NB4 (cell line): ENCODE results near the gene TLCD3A.

Source experiments
- DNase-seq: peaks from one replicate; pipeline ENCODE4 v3.0.0; 2010; ENCODE audit warnings: low read depth
- H3K4me3 ChIP-seq: one replicate; pipeline ENCODE4 v1.5.1; 2011; ENCODE audit warnings: mild to moderate bottlenecking, low read depth, low read length, moderate library complexity
- CTCF ChIP-seq: IDR thresholded peaks from one replicate; pipeline ENCODE4 v1.5.1; 2012; ENCODE audit warnings: low read depth, low read length
- MAX ChIP-seq: IDR thresholded peaks from 2 replicates; pipeline ENCODE4 v1.6.1; 2011; ENCODE audit warnings: low read depth, low read length
- MYC ChIP-seq: IDR thresholded peaks from 2 replicates; pipeline ENCODE4 v1.6.1; 2011; ENCODE audit warnings: low read depth, low read length
- POLR2A ChIP-seq: IDR thresholded peaks from 2 replicates; pipeline ENCODE4 v1.6.1; 2011; ENCODE audit warnings: mild to moderate bottlenecking; ENCODE audit not compliant: insufficient read length; ENCODE audit errors: extremely low read depth

Gene TLCD3A

GRCh38 chr17:705011-705410 is 27.4 kb upstream of the TLCD3A start:
- TF ChIP-seq MAX, result no peak
- TF ChIP-seq MYC, result no peak
- TF ChIP-seq POLR2A, result no peak
- TF ChIP-seq CTCF, result no peak
- DNase-seq, result no peak
- no peak overlapping the region for H3K4me3 ChIP-seq

- no peak overlapping the region for H3K4me3 ChIP-seq
- TF ChIP-seq MAX, result no peak
- no peak for TF ChIP-seq CTCF
- TF ChIP-seq MYC, result no peak
- no peak for DNase-seq
These were observed 26.5 kb upstream of the TLCD3A start for GRCh38 chr17:705863-706262.

- no peak overlapping the region for H3K4me3 ChIP-seq
- TF ChIP-seq MAX, result no peak
- no peak for DNase-seq
These were observed 24.3 kb upstream of the TLCD3A start for GRCh38 chr17:708132-708531.

GRCh38 chr17:718075-718474 is 14.3 kb upstream of the TLCD3A start:
- TF ChIP-seq MYC, result no peak
- TF ChIP-seq POLR2A, result no peak
- TF ChIP-seq MAX, result no peak
- TF ChIP-seq CTCF, result no peak
- H3K4me3 ChIP-seq, result no peak overlapping the region
- DNase-seq, result no peak

- no peak overlapping the region for H3K4me3 ChIP-seq
- no peak for TF ChIP-seq POLR2A
- TF ChIP-seq CTCF, result no peak
- no peak for TF ChIP-seq MAX
- TF ChIP-seq MYC, result no peak
- DNase-seq, result no peak
These were observed 11.5 kb upstream of the TLCD3A start for GRCh38 chr17:720706-721539.

- DNase-seq, result no peak
- TF ChIP-seq MYC, result no peak
- TF ChIP-seq CTCF, result no peak
- TF ChIP-seq POLR2A, result no peak
- no peak for TF ChIP-seq MAX
- no peak overlapping the region for H3K4me3 ChIP-seq
These were observed 10.9 kb upstream of the TLCD3A start for GRCh38 chr17:721540-721937.
